WTC11 (cell line): Measurements from ENCODE around the gene INPP5K. TPM values are rescaled to one million over a fixed set of nuclear protein-coding genes. Genes with fewer than 3 reads are reported as not detected.

Experiments used
- ATAC-seq: fragments of 200-7000 bp; cut with Tn5 transposase; 2 replicates; pipeline ENCODE4 v1.10.0; 2021; ENCODE audit warnings: mild to moderate bottlenecking, moderate library complexity
- CTCF ChIA-PET: fragments of 300-600 bp; sonication (Branson Sonifier 250); formaldehyde crosslinking; loops from one replicate; lab custom pipeline; 2021; ENCODE audit warnings: antibody characterized with exemption; lab: Charles Lee
- POLR2A ChIA-PET: fragments of 350-600 bp; sonication (Branson Sonifier 250); formaldehyde crosslinking; loops from one replicate; lab custom pipeline; 2021; ENCODE audit warnings: antibody characterized with exemption; lab: Charles Lee
- DNase-seq: peaks from one replicate; pipeline ENCODE4 v3.0.0; 2021; ENCODE audit warnings: low spot score
- H3K27ac Mint-ChIP-seq: 2 replicates; pipeline ENCODE4 v1.8.0; 2021; ENCODE audit warnings: mixed read lengths
- H3K27me3 Mint-ChIP-seq: 2 replicates; pipeline ENCODE4 v1.8.0; 2021; ENCODE audit warnings: low read depth, mild to moderate bottlenecking, moderate library complexity, mixed read lengths
- H3K36me3 Mint-ChIP-seq: 2 replicates; pipeline ENCODE4 v1.8.0; 2021; ENCODE audit warnings: mixed read lengths
- H3K4me1 Mint-ChIP-seq: 2 replicates; pipeline ENCODE4 v1.8.0; 2022; ENCODE audit warnings: mixed read lengths
- H3K4me3 Mint-ChIP-seq: 2 replicates; pipeline ENCODE4 v1.8.0; 2021; ENCODE audit warnings: mild to moderate bottlenecking, moderate library complexity, mixed read lengths
- H3K9me3 Mint-ChIP-seq: 2 replicates; pipeline ENCODE4 v1.8.0; 2021; ENCODE audit warnings: mixed read lengths
- AFF4 ChIP-seq: sonication (generic); formaldehyde crosslinking; IDR thresholded peaks from 2 replicates; pipeline ENCODE4 v1.8.1; 2023; ENCODE audit warnings: mild to moderate bottlenecking, missing genetic modification reagents, borderline replicate concordance
- ATF1 ChIP-seq: sonication (generic); formaldehyde crosslinking; IDR thresholded peaks from 2 replicates; pipeline ENCODE4 v1.8.1; 2023; ENCODE audit warnings: mild to moderate bottlenecking, moderate library complexity, missing genetic modification reagents
- ERG ChIP-seq: fragments of 250-450 bp; sonication (Bioruptor Pico); IDR thresholded peaks from 2 replicates; pipeline ENCODE4 v1.8.0; 2021; ENCODE audit warnings: mild to moderate bottlenecking
- IRF1 ChIP-seq: sonication (generic); formaldehyde crosslinking; IDR thresholded peaks from 2 replicates; pipeline ENCODE4 v1.8.0; 2023; ENCODE audit warnings: missing genetic modification reagents
- NFYB ChIP-seq: sonication (generic); formaldehyde crosslinking; conservative IDR thresholded peaks from 2 replicates; pipeline ENCODE4 v1.8.0; 2022; ENCODE audit warnings: low read depth, missing genetic modification reagents
- PRDM15 ChIP-seq: sonication (generic); formaldehyde crosslinking; IDR thresholded peaks from 2 replicates; pipeline ENCODE4 v1.8.0; 2022; ENCODE audit warnings: missing genetic modification reagents
- RELA ChIP-seq: sonication (generic); formaldehyde crosslinking; IDR thresholded peaks from 2 replicates; pipeline ENCODE4 v1.8.1; 2022; ENCODE audit warnings: missing genetic modification reagents, mild to moderate bottlenecking, borderline replicate concordance
- SMAD4 ChIP-seq: sonication (generic); formaldehyde crosslinking; IDR thresholded peaks from 2 replicates; pipeline ENCODE4 v1.8.0; 2022; ENCODE audit warnings: mild to moderate bottlenecking, missing genetic modification reagents
- ZNF396 ChIP-seq: fragments of 250-450 bp; sonication (Bioruptor Pico); IDR thresholded peaks from 2 replicates; pipeline ENCODE4 v1.8.0; 2021; ENCODE audit warnings: mild to moderate bottlenecking, moderate library complexity, borderline replicate concordance
- ZNF532 ChIP-seq: fragments of 250-450 bp; sonication (Bioruptor Pico); IDR thresholded peaks from 2 replicates; pipeline ENCODE4 v1.9.0; 2021; ENCODE audit warnings: mild to moderate bottlenecking, borderline replicate concordance
- total RNA-seq: library from RNA; stranded (reverse); gene quantifications from 3 replicates; pipeline ENCODE4 v1.2.3, GENCODE V29; 2021
- TF ChIP-seq, protein P1 (sequence below): sonication (generic); formaldehyde crosslinking; IDR thresholded peaks from 2 replicates; pipeline ENCODE4 v1.8.0; 2022; ENCODE audit warnings: mild to moderate bottlenecking, missing genetic modification reagents
- TF ChIP-seq, protein P2 (sequence below): fragments of 250-450 bp; sonication (Bioruptor Pico); conservative IDR thresholded peaks from 2 replicates; pipeline ENCODE4 v1.9.0; 2021; ENCODE audit warnings: mild to moderate bottlenecking
- TF ChIP-seq, protein P3 (sequence below): fragments of 250-450 bp; sonication (Bioruptor Pico); IDR thresholded peaks from 2 replicates; pipeline ENCODE4 v1.9.0; 2021; ENCODE audit warnings: mild to moderate bottlenecking

The INPP5K gene
- total RNA-seq, 1 experiment from 2014 or later, result 26.8 TPM

DNA sequence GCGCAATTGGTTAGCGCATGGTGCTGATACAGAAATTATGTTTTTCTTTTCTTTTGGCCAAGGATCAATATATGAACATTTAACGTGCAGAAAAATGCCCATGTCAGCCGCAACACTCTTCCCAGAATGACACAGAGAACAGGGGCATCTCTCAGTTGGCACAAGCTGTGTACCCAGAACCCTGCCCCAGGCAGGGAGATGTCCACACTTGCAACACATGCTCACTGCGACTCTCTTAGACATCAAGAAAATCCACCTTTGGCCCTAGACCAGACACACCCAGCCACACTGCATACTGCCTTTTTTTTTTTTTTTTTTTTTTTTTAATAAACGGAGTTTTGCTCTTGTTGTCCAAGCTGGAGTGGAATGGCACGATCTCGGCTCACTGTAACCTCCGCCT is 29.2 kb upstream of the INPP5K start (continued):
- no peak for TF ChIP-seq PRDM15 (CRISPR knock-in tag)
- TF ChIP-seq, protein P1, sequence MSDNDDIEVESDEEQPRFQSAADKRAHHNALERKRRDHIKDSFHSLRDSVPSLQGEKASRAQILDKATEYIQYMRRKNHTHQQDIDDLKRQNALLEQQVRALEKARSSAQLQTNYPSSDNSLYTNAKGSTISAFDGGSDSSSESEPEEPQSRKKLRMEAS, result no peak
- TF ChIP-seq IRF1 (CRISPR knock-in tag), result no peak
- no peak for TF ChIP-seq ZNF396 (CRISPR knock-in tag)
- TF ChIP-seq ATF1, result no peak

GRCh38 chr17:1542316-1542715 is 25.9 kb upstream of the INPP5K start:
- Mint-ChIP-seq H3K36me3 (peaks cover 41% of the 10 kb centered on the region), H3K4me3 (no peak overlapping the region), H3K27me3 (no peaks in the 10 kb centered on the region), H3K9me3 (no peaks in the 10 kb centered on the region), H3K27ac (peak overlapping the region; percentile 66; the same call in 1 of the 2 replicates), H3K4me1 (no peaks in the 10 kb centered on the region)
- ChIA-PET CTCF (interaction anchor here (0.9 kb wide), 1 partner anchor 106 kb away, joined by 3 read pairs; no protein-coding TSS in a partner anchor), POLR2A (no interaction called here)
- ATAC-seq (no peak), DNase-seq (no peak)
- TF ChIP-seq ATF1 (no peak), RELA (CRISPR knock-in tag) (no peak), ZNF532 (no peak), ERG (CRISPR knock-in tag) (no peak), NFYB (no peak), SMAD4 (no peak), AFF4 (CRISPR knock-in tag) (no peak)
- TF ChIP-seq, protein P2, sequence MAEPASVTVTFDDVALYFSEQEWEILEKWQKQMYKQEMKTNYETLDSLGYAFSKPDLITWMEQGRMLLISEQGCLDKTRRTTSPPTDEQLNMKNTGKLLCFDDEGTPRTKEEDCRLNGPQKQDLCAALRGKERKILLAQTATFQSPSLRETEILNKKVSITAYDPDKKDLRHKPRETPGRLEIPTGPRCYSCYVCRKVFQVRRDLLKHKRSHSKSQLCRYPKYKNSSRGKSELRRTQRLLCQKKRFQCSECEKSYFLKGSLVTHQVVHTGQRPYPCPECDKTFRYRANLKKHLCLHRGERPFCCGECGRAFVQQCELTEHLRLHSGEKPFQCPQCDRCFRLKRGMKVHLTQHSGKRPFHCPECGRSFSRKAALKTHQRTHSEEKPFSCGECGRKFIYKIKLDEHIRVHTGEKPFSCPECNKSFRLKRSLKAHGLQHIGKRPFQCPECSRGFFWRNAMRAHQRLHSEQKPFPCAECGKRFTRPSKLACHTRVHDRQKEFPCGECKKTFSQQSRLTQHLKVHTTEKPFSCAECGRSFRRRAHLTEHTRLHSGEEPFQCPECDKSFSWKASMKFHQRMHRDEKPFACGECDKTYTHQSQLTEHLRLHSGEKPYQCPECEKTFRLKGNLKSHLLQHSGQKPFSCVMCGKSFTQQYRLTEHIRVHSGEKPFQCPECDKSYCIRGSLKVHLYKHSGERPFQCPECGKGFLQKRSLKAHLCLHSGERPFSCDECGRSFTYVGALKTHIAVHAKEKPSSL, result no peak
- TF ChIP-seq, protein P3, sequence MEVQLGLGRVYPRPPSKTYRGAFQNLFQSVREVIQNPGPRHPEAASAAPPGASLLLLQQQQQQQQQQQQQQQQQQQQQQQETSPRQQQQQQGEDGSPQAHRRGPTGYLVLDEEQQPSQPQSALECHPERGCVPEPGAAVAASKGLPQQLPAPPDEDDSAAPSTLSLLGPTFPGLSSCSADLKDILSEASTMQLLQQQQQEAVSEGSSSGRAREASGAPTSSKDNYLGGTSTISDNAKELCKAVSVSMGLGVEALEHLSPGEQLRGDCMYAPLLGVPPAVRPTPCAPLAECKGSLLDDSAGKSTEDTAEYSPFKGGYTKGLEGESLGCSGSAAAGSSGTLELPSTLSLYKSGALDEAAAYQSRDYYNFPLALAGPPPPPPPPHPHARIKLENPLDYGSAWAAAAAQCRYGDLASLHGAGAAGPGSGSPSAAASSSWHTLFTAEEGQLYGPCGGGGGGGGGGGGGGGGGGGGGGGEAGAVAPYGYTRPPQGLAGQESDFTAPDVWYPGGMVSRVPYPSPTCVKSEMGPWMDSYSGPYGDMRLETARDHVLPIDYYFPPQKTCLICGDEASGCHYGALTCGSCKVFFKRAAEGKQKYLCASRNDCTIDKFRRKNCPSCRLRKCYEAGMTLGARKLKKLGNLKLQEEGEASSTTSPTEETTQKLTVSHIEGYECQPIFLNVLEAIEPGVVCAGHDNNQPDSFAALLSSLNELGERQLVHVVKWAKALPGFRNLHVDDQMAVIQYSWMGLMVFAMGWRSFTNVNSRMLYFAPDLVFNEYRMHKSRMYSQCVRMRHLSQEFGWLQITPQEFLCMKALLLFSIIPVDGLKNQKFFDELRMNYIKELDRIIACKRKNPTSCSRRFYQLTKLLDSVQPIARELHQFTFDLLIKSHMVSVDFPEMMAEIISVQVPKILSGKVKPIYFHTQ, result no peak
